K562 (cell line): Measurements from ENCODE around the gene HEATR1. TPM values are rescaled to one million over a fixed set of nuclear protein-coding genes. Genes with fewer than 3 reads are reported as not detected.

Experiments used
- ATF7 ChIP-seq: fragments of 450-650 bp; IDR thresholded peaks from 2 replicates; pipeline ENCODE4 v1.7.1; 2014; ENCODE audit warnings: mild to moderate bottlenecking, moderate library complexity
- DPF2 ChIP-seq: fragments of 450-650 bp; IDR thresholded peaks from 2 replicates; pipeline ENCODE4 v1.6.1; 2016
- ELF4 ChIP-seq: fragments of 450-650 bp; formaldehyde crosslinking; IDR thresholded peaks from 2 replicates; pipeline ENCODE4 v1.4.0; 2022; ENCODE audit warnings: missing genetic modification characterization
- KAT2B ChIP-seq: IDR thresholded peaks from one replicate; pipeline ENCODE4 v1.6.1; 2012; ENCODE audit warnings: low read depth, mild to moderate bottlenecking, control low read depth, inconsistent platforms, low read length, moderate library complexity
- LCOR ChIP-seq: sonication (generic); formaldehyde crosslinking; IDR thresholded peaks from 2 replicates; pipeline ENCODE4 v1.8.0; 2022; ENCODE audit warnings: mild to moderate bottlenecking, missing genetic modification reagents
- NUFIP1 ChIP-seq: fragments of 450-650 bp; IDR thresholded peaks from 2 replicates; pipeline ENCODE4 v1.6.1; 2018; ENCODE audit not compliant: partially characterized antibody
- RAD21 ChIP-seq, 2 experiments: fragments of 250-450 bp in 1 of 2; fragments of 450-650 bp in 1 of 2; sonication (Bioruptor Pico) in 1 of 2; formaldehyde crosslinking in 1 of 2; IDR thresholded peaks in 1 of 2; conservative IDR thresholded peaks in 1 of 2; 2 replicates each; pipeline versions ENCODE4 v1.4.0 to v1.8.0; 2020 to 2022; ENCODE audit warnings: mild to moderate bottlenecking in 2 of 2, moderate library complexity in 1 of 2
- RBM22 ChIP-seq: fragments of 200-400 bp; formaldehyde crosslinking; IDR thresholded peaks from 2 replicates; pipeline ENCODE4 v1.6.1; 2018; ENCODE audit warnings: low read length, low read depth; ENCODE audit not compliant: poor library complexity, severe bottlenecking
- RCOR1 ChIP-seq, 2 experiments: IDR thresholded peaks; 2 replicates each; pipeline ENCODE4 v1.6.1; 2012; ENCODE audit warnings: low read depth in 2 of 2, low read length in 2 of 2, borderline replicate concordance in 1 of 2, improper control_type of control experiment in 1 of 2
- ZNF395 ChIP-seq: fragments of 200-800 bp; sonication (Bioruptor generic); IDR thresholded peaks from 2 replicates; pipeline ENCODE4 v1.6.1; 2017; ENCODE audit warnings: missing genetic modification characterization, missing compliant biosample characterization
- ZNF766 ChIP-seq: fragments of 200-800 bp; sonication (Bioruptor generic); conservative IDR thresholded peaks from 2 replicates; pipeline ENCODE4 v1.6.1; 2016; ENCODE audit warnings: missing genetic modification characterization, missing compliant biosample characterization
- polyA plus RNA-seq, 8 experiments: library from polyadenylated mRNA; depleted of rRNA in 4 of 8; stranded (reverse) in 5 of 8; unstranded in 3 of 8; fragments of >200 nt; fragmentation: Nextera tagmentation in 2 of 8; fragmentation: Illumina TruSeq in 1 of 8; extraction: Ambion mirVana in 2 of 8; extraction: Trizol in 1 of 8; gene quantifications; 2 replicates each; pipeline versions ENCODE4 v1.2.1 to v1.2.3, GENCODE V29; 2011 to 2014; ENCODE audit warnings: inconsistent platforms in 1 of 8, missing spikeins in 1 of 8
- total RNA-seq, 7 experiments: library from RNA; depleted of rRNA in 6 of 7; stranded (reverse); fragments of >200 nt in 6 of 7; fragmentation: Illumina TruSeq in 2 of 7; extraction: Trizol in 2 of 7; gene quantifications; 2 replicates each; pipeline versions ENCODE4 v1.2.1 to v1.2.3, GENCODE V29; 2011 to 2021; ENCODE audit warnings: low replicate concordance in 1 of 7
- TF ChIP-seq, protein P1 (sequence below): fragments of 250-450 bp; sonication (Bioruptor Pico); IDR thresholded peaks from 2 replicates; pipeline ENCODE4 v1.8.0; 2022; ENCODE audit warnings: inconsistent platforms, mild to moderate bottlenecking, moderate library complexity, borderline replicate concordance
- TF ChIP-seq, protein P2 (sequence below): fragments of 250-450 bp; sonication (Bioruptor Pico); IDR thresholded peaks from 2 replicates; pipeline ENCODE4 v1.8.0; 2021; ENCODE audit warnings: borderline replicate concordance, mild to moderate bottlenecking, moderate library complexity; ENCODE audit not compliant: poor library complexity, severe bottlenecking
- TF ChIP-seq, protein P3 (sequence below): fragments of 450-650 bp; formaldehyde crosslinking; IDR thresholded peaks from 2 replicates; pipeline ENCODE4 v1.4.0; 2020; ENCODE audit warnings: mild to moderate bottlenecking, moderate library complexity
- TF ChIP-seq, protein P4 (sequence below), 2 experiments: fragments of 200-800 bp in 1 of 2; sonication (Bioruptor generic) in 1 of 2; sonication (generic) in 1 of 2; formaldehyde crosslinking in 1 of 2; IDR thresholded peaks in 1 of 2; conservative IDR thresholded peaks in 1 of 2; 2 replicates each; pipeline versions ENCODE4 v1.5.0 to v1.6.1; 2016 to 2020; ENCODE audit warnings: missing compliant biosample characterization in 1 of 2, missing genetic modification characterization in 1 of 2, missing genetic modification reagents in 1 of 2
- TF ChIP-seq, protein P5 (sequence below), 2 experiments: fragments of 450-650 bp in 1 of 2; sonication (generic) in 1 of 2; formaldehyde crosslinking in 1 of 2; IDR thresholded peaks in 1 of 2; conservative IDR thresholded peaks in 1 of 2; 2 replicates each; pipeline versions ENCODE4 v1.6.1 to v1.8.1; 2016 to 2023; ENCODE audit warnings: mild to moderate bottlenecking in 2 of 2, moderate library complexity in 2 of 2, inconsistent platforms in 1 of 2, missing genetic modification reagents in 1 of 2

Gene HEATR1
- total and polyA plus RNA-seq, 9 of the 15 experiments (the other 6 are each of a cell fraction or from before 2014, with no cell fraction given): 28.3 to 108 (median 50.9) TPM

- TF ChIP-seq ELF4 (CRISPR knock-in tag): 0 out of 2 replicates have a peak, but pooled peaks have one; percentile 42
- TF ChIP-seq LCOR (CRISPR knock-in tag): no peak; the same call in 1 of the 2 replicates
- TF ChIP-seq, protein P1, sequence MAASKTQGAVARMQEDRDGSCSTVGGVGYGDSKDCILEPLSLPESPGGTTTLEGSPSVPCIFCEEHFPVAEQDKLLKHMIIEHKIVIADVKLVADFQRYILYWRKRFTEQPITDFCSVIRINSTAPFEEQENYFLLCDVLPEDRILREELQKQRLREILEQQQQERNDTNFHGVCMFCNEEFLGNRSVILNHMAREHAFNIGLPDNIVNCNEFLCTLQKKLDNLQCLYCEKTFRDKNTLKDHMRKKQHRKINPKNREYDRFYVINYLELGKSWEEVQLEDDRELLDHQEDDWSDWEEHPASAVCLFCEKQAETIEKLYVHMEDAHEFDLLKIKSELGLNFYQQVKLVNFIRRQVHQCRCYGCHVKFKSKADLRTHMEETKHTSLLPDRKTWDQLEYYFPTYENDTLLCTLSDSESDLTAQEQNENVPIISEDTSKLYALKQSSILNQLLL (CRISPR knock-in tag): no peak
- TF ChIP-seq RAD21 (CRISPR knock-in tag; conservative IDR thresholded peaks at IDR 0.05 in 1 of 2, IDR thresholded peaks at IDR 0.05 in 1 of 2): 0 out of 4 replicates have a peak, but pooled peaks of 1 of the 2 experiments have one; percentile 8
- no peak for TF ChIP-seq RBM22
- peak in 1 of 2 experiments; percentile 64; a peak in 1 of 4 replicates for TF ChIP-seq RCOR1 (IDR thresholded peaks at IDR 0.05; ENCODE audit: borderline replicate concordance in 1 of 2, low read depth in 2 of 2, low read length in 2 of 2)
- TF ChIP-seq DPF2: peak; percentile 31; the same call in 1 of the 2 replicates
- TF ChIP-seq KAT2B: no peak
- TF ChIP-seq ZNF395: peak; percentile 44; the same call in 1 of the 2 replicates
- TF ChIP-seq, protein P2, sequence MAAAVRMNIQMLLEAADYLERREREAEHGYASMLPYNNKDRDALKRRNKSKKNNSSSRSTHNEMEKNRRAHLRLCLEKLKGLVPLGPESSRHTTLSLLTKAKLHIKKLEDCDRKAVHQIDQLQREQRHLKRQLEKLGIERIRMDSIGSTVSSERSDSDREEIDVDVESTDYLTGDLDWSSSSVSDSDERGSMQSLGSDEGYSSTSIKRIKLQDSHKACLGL: no peak
- TF ChIP-seq, protein P3, sequence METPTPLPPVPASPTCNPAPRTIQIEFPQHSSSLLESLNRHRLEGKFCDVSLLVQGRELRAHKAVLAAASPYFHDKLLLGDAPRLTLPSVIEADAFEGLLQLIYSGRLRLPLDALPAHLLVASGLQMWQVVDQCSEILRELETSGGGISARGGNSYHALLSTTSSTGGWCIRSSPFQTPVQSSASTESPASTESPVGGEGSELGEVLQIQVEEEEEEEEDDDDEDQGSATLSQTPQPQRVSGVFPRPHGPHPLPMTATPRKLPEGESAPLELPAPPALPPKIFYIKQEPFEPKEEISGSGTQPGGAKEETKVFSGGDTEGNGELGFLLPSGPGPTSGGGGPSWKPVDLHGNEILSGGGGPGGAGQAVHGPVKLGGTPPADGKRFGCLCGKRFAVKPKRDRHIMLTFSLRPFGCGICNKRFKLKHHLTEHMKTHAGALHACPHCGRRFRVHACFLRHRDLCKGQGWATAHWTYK (CRISPR knock-in tag): peak; percentile 19; the same call in 1 of the 2 replicates
- peak; percentile 85; the same call in 1 of the 2 replicates for TF ChIP-seq ZNF766
- TF ChIP-seq, protein P4, sequence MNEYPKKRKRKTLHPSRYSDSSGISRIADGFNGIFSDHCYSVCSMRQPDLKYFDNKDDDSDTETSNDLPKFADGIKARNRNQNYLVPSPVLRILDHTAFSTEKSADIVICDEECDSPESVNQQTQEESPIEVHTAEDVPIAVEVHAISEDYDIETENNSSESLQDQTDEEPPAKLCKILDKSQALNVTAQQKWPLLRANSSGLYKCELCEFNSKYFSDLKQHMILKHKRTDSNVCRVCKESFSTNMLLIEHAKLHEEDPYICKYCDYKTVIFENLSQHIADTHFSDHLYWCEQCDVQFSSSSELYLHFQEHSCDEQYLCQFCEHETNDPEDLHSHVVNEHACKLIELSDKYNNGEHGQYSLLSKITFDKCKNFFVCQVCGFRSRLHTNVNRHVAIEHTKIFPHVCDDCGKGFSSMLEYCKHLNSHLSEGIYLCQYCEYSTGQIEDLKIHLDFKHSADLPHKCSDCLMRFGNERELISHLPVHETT (CRISPR knock-in tag; conservative IDR thresholded peaks at IDR 0.05 in 1 of 2, IDR thresholded peaks at IDR 0.05 in 1 of 2): peak in 1 of 2 experiments; percentile 62; a peak in 2 of 4 replicates
- TF ChIP-seq NUFIP1: no peak
- TF ChIP-seq, protein P5, sequence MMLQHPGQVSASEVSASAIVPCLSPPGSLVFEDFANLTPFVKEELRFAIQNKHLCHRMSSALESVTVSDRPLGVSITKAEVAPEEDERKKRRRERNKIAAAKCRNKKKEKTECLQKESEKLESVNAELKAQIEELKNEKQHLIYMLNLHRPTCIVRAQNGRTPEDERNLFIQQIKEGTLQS (IDR thresholded peaks at IDR 0.05): no peak
- TF ChIP-seq, protein P5 (CRISPR knock-in tag; conservative IDR thresholded peaks at IDR 0.05): no peak
- TF ChIP-seq ATF7: peak; percentile 32; the same call in 1 of the 2 replicates
These were observed 53.1 kb downstream of the HEATR1 start (continued) for GRCh38 chr1:236550961-236551851.
